GM19372 (cell line): ENCODE data around the gene EXOC6B.

ENCODE experiments used
- ATAC-seq: cut with Tn5 transposase; IDR thresholded peaks from one replicate; pipeline ENCODE4 v1.9.1; 2021; ENCODE audit warnings: mild to moderate bottlenecking, low read depth, moderate library complexity; ENCODE audit not compliant: unreplicated experiment

Gene EXOC6B

GRCh38 chr2:72825257-72826155 is at the start of gene EXOC6B:
TSS of gene EXOC6B (minus strand) at chr2:72826033.
- ATAC-seq, result peak; percentile 88

GRCh38 chr2:72871880-72872279 is 46.0 kb upstream of the EXOC6B start:
- ATAC-seq, result no peak

GRCh38 chr2:72871060-72871459 is 45.2 kb upstream of the EXOC6B start:
- no peak for ATAC-seq

GRCh38 chr2:72864500-72864899 is 38.7 kb upstream of the EXOC6B start:
- ATAC-seq, result no peak

GRCh38 chr2:72863046-72863445 is 37.2 kb upstream of the EXOC6B start:
- ATAC-seq, result no peak

- peak; percentile 88 for ATAC-seq
These were observed 36.6 kb upstream of the EXOC6B start for GRCh38 chr2:72862239-72862988.

GRCh38 chr2:72859831-72860262 is 34.0 kb upstream of the EXOC6B start:
- peak; percentile 64 for ATAC-seq

GRCh38 chr2:72851333-72851732 is 25.5 kb upstream of the EXOC6B start:
- ATAC-seq, result no peak

GRCh38 chr2:72849138-72849462 is 23.3 kb upstream of the EXOC6B start:
- no peak for ATAC-seq

GRCh38 chr2:72848436-72849137 is 22.8 kb upstream of the EXOC6B start:
- ATAC-seq, result no peak

GRCh38 chr2:72847534-72848315 is 21.9 kb upstream of the EXOC6B start:
- no peak for ATAC-seq

- ATAC-seq, result peak; percentile 83
These were observed 20.6 kb upstream of the EXOC6B start for GRCh38 chr2:72846171-72847095.

GRCh38 chr2:72843301-72843700 is 17.5 kb upstream of the EXOC6B start:
- no peak for ATAC-seq

- ATAC-seq, result no peak
These were observed 15.8 kb upstream of the EXOC6B start for GRCh38 chr2:72841462-72842125.

GRCh38 chr2:72840066-72840465 is 14.2 kb upstream of the EXOC6B start:
- ATAC-seq, result no peak

- ATAC-seq, result no peak
These were observed 11.3 kb upstream of the EXOC6B start for GRCh38 chr2:72837171-72837570.

- ATAC-seq, result no peak
These were observed 9.6 kb upstream of the EXOC6B start for GRCh38 chr2:72835403-72835802.

GRCh38 chr2:72834596-72834995 is 8.8 kb upstream of the EXOC6B start:
- ATAC-seq, result no peak
